HepG2 (cell line): Measurements from ENCODE around the gene TBCCD1. TPM values are rescaled to one million over a fixed set of nuclear protein-coding genes. Genes with fewer than 3 reads are reported as not detected.

ENCODE experiments used
- ARID3A ChIP-seq: IDR thresholded peaks from 2 replicates; pipeline ENCODE4 v1.6.1; 2012; ENCODE audit warnings: low read depth, low read length, improper control_type of control experiment
- CEBPZ ChIP-seq: IDR thresholded peaks from 2 replicates; pipeline ENCODE4 v1.6.1; 2012; ENCODE audit warnings: low read length, improper control_type of control experiment
- EEA1 ChIP-seq: sonication (generic); formaldehyde crosslinking; IDR thresholded peaks from 2 replicates; pipeline ENCODE4 v1.5.1; 2020; ENCODE audit warnings: mild to moderate bottlenecking, missing genetic modification reagents, borderline replicate concordance
- HOXA9 ChIP-seq: sonication (generic); formaldehyde crosslinking; IDR thresholded peaks from 2 replicates; pipeline ENCODE4 v1.8.1; 2022; ENCODE audit warnings: missing genetic modification reagents, mild to moderate bottlenecking, moderate library complexity, borderline replicate concordance
- PAF1 ChIP-seq: IDR thresholded peaks from 2 replicates; pipeline ENCODE4 v1.6.1; 2016; ENCODE audit warnings: missing genetic modification reagents, missing compliant biosample characterization
- PITX1 ChIP-seq: sonication (generic); formaldehyde crosslinking; IDR thresholded peaks from 2 replicates; pipeline ENCODE4 v1.5.1; 2020; ENCODE audit warnings: mild to moderate bottlenecking, missing genetic modification reagents
- RARA ChIP-seq: IDR thresholded peaks from 2 replicates; pipeline ENCODE4 v1.6.1; 2016; ENCODE audit warnings: missing genetic modification reagents, missing compliant biosample characterization
- SALL2 ChIP-seq: sonication (generic); formaldehyde crosslinking; IDR thresholded peaks from 2 replicates; pipeline ENCODE4 v1.8.1; 2023; ENCODE audit warnings: mild to moderate bottlenecking, missing genetic modification reagents, inconsistent platforms
- SIX4 ChIP-seq: sonication (generic); formaldehyde crosslinking; IDR thresholded peaks from 2 replicates; pipeline ENCODE4 v1.4.0; 2020; ENCODE audit warnings: missing genetic modification reagents
- TGIF2 ChIP-seq: IDR thresholded peaks from 2 replicates; pipeline ENCODE4 v1.6.1; 2016; ENCODE audit warnings: control low read depth, missing compliant biosample characterization
- TP53 ChIP-seq: sonication (generic); formaldehyde crosslinking; conservative IDR thresholded peaks from 2 replicates; pipeline ENCODE4 v1.4.0; 2020; ENCODE audit warnings: missing genetic modification reagents
- TRAFD1 ChIP-seq: sonication (generic); formaldehyde crosslinking; IDR thresholded peaks from 2 replicates; pipeline ENCODE4 v1.5.1; 2020; ENCODE audit warnings: missing genetic modification reagents, mild to moderate bottlenecking, borderline replicate concordance
- ZNF180 ChIP-seq: sonication (generic); formaldehyde crosslinking; IDR thresholded peaks from 2 replicates; pipeline ENCODE4 v1.4.0; 2020; ENCODE audit warnings: low read depth, missing genetic modification reagents, borderline replicate concordance
- ZNF33A ChIP-seq: sonication (generic); formaldehyde crosslinking; IDR thresholded peaks from 2 replicates; pipeline ENCODE4 v1.5.1; 2020; ENCODE audit warnings: missing genetic modification reagents, mild to moderate bottlenecking, moderate library complexity, borderline replicate concordance
- ZNF383 ChIP-seq: sonication (generic); formaldehyde crosslinking; IDR thresholded peaks from 2 replicates; pipeline ENCODE4 v1.4.0; 2020; ENCODE audit warnings: missing genetic modification reagents, mild to moderate bottlenecking, borderline replicate concordance
- ZNF510 ChIP-seq: sonication (generic); formaldehyde crosslinking; IDR thresholded peaks from 2 replicates; pipeline ENCODE4 v1.4.0; 2020; ENCODE audit warnings: low read depth, mild to moderate bottlenecking, missing genetic modification reagents
- ZNF615 ChIP-seq: sonication (generic); formaldehyde crosslinking; IDR thresholded peaks from 2 replicates; pipeline ENCODE4 v1.5.0; 2020; ENCODE audit warnings: mild to moderate bottlenecking, missing genetic modification reagents, borderline replicate concordance
- ZNF672 ChIP-seq: sonication (generic); formaldehyde crosslinking; IDR thresholded peaks from 2 replicates; pipeline ENCODE4 v1.8.1; 2022; ENCODE audit warnings: missing genetic modification reagents
- ZNF710 ChIP-seq: sonication (generic); formaldehyde crosslinking; IDR thresholded peaks from 2 replicates; pipeline ENCODE4 v1.5.0; 2020; ENCODE audit warnings: mild to moderate bottlenecking, missing genetic modification reagents, borderline replicate concordance
- polyA plus RNA-seq, 8 experiments: library from polyadenylated mRNA; depleted of rRNA in 3 of 8; stranded (reverse) in 7 of 8; unstranded in 1 of 8; fragments of >200 nt; fragmentation: Illumina TruSeq in 4 of 8; extraction: Trizol in 4 of 8; gene quantifications; 2 replicates each; pipeline versions ENCODE4 v1.2.1 to v1.2.3, GENCODE V29; 2011 to 2016; ENCODE audit warnings: low read depth in 4 of 8, missing spikeins in 1 of 8, mixed read lengths in 1 of 8; ENCODE audit not compliant: insufficient read depth in 1 of 8
- total RNA-seq, 5 experiments: library from RNA; depleted of rRNA; stranded (reverse); fragments of >200 nt; fragmentation: Illumina TruSeq; extraction: Trizol; gene quantifications; 2 replicates each; pipeline ENCODE4 v1.2.3, GENCODE V29; 2016; ENCODE audit warnings: low read depth in 1 of 5

The TBCCD1 gene
- total and polyA plus RNA-seq, 2 of the 13 experiments (the other 11 are each of a cell fraction or from before 2014, with no cell fraction given), result 13.6 to 16.2 TPM

- peak; percentile 16; the same call in 1 of the 2 replicates for TF ChIP-seq TGIF2 (CRISPR knock-in tag)
- TF ChIP-seq HOXA9 (CRISPR knock-in tag), result no peak
- TF ChIP-seq ZNF672 (CRISPR knock-in tag), result no peak
- TF ChIP-seq ZNF510 (CRISPR knock-in tag), result no peak
- no peak for TF ChIP-seq ZNF33A (CRISPR knock-in tag)
- TF ChIP-seq ARID3A, result no peak
- no peak; the same call in 1 of the 2 replicates for TF ChIP-seq PAF1 (CRISPR knock-in tag)
- peak; percentile 81 for TF ChIP-seq ZNF710 (CRISPR knock-in tag)
- peak; percentile 92 for TF ChIP-seq RARA (CRISPR knock-in tag)
- TF ChIP-seq PITX1 (CRISPR knock-in tag), result peak; percentile 77
- no peak for TF ChIP-seq ZNF180 (CRISPR knock-in tag)
- no peak for TF ChIP-seq ZNF615 (CRISPR knock-in tag)
- TF ChIP-seq EEA1 (CRISPR knock-in tag), result no peak
- TF ChIP-seq SALL2, result peak; percentile 42; the same call in 1 of the 2 replicates
- no peak for TF ChIP-seq CEBPZ
- TF ChIP-seq SIX4 (CRISPR knock-in tag), result 0 out of 2 replicates have a peak, but pooled peaks have one; percentile 37
- no peak for TF ChIP-seq ZNF383 (CRISPR knock-in tag)
- no peak for TF ChIP-seq TRAFD1 (CRISPR knock-in tag)
- TF ChIP-seq TP53 (CRISPR knock-in tag), result no peak
These were observed 32.1 kb upstream of the TBCCD1 start (continued) for GRCh38 chr3:186599142-186599784.
